ENCODE data around the gene MRGPRX1.
"Not testable (repeated sequence)": the region's sequence is repeated elsewhere in the genome, so short reads cannot be mapped to it uniquely, and the experiment has no call there.

MRGPRX1 gene

DNA sequence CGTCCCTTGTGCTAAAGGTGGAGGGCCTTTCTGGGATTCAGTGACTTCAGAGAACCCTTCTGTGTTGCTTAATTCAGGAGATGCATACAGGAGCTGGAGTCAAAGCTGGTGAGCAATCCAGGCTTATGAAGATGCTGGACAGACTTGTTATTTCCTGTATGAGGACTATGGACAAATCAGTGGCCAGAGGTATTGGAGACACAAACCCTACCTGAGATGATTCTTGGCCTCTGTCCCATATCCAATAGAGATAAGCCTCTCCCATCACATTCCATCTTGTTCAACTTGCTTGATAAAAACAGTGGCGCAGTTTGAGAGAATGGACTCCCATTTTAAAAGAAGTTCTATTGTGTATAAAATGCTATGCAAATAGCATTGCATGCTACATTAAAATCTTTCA is at the start of gene MRGPRX1:
Gene MRGPRX1, minus strand, starts transcription at position 101 of the 400 bp plus-strand sequence. CDS start 4,630 bp downstream, outside the sequence.
- no peak for FAIRE-seq

DNA sequence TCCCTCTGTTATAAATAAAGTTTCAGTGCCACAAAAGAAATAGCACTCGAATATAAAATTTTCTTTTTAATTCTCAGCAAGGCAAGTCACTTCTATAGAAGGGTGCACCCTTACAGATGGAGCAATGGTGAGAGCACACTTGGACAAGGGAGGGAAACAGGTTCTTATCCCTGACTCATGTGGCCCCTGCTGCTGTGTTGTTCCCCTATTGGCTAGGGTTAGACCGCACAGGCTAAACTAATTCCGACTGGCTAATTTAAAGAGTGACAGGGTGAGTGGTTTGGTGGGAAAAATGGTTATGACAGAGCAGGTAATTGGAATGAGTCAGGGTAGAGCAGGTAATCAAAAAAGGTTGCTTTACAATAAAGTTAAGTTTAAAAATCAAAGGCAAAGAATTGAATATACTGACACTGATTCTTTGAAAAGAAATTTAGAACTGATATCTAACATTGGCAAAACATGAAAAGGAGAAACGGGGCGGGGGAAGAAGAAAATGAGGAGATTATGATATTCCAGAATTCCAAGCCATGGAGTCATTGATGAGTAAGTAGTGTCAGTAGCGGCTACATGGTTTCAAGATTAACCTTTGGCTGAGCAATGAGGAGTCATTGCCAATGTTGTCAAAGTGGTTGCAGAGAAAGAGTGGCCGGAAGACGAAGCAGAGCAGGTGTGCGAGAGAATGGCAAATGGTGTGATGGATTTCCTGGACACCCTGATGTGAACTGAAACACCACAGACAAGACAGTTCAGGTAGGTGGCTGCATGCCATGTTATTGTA is 48.4 kb upstream of the MRGPRX1 start:
- FAIRE-seq: no peak

DNA sequence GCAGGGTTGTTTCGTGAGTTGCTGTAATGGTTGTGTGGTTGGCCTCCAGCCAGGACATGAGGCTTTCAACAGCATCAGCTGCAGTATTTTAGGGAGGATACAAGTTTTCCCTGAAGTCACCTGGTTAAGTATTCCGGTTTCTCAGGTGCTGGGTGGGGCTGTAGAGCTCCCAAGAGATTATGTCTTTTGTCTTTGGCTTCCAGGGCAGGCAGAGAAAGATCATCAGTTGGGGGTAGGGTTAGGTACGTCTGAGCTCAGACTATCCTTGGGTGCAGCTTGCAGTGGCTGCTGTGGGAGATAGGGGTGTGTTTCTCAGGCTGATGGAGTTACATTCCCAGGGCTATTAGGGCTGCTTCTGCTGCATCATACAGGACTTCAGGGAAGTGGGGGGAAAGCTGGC is 47.5 kb upstream of the MRGPRX1 start:
- FAIRE-seq: no peak

DNA sequence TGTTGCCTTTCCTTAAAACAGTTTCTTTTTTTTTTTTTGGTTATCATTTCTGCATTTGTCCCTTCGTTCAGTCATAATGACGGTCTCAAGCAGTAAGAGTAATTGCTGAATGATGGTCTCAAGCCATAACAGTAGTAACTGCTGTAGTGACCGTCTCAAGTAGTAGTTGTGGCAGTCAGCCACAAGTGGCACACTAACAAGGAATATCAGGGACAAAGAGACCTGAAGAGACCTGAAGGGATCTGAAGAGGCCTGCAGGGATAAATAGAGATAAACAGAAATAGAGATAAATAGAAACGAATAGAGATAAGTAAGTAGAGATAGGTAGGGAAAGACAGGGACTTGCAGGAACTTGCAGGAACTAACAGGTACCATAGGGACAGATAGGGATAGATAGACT is 42.7 kb upstream of the MRGPRX1 start:
- FAIRE-seq: no peak

DNA sequence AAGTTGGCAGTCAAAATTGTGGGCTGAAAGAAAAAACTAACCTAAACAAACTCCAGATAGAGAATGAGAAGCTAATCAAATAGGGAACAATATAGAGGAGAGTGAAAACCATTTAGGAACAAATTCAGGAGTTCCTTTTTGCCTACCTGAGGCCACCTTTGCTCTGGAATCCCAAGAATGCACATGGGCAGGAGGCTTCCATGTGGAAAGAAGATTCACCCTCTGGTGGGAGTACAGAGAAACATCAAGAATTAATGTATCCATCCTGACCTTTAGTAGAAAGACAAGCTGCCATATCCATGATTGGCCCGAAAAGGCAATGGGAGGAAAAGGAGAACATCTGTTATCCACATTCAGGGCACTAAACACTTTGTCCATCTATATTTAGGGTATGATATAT is 35.0 kb upstream of the MRGPRX1 start:
- FAIRE-seq: no peak

DNA sequence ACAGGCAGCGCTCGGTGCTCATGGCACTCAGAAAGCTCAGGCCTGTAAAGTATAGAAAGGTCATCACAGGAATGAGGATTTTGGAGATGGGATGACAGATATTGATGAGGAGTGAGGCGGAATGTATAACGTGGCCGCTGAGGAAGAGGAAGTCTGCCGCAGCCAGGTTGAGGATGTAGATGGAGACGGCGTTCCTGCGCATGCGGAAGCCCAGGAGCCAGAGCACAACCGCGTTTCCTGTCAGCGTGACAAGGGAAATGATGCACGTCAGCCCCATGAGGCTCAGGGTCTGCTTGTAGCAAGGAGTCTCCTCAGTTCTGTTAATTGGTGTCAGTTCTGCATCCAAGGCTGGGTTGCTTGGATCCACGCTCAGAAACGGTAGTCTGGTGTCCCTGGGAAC is 33.1 kb upstream of the MRGPRX1 start:
- no peak for FAIRE-seq

DNA sequence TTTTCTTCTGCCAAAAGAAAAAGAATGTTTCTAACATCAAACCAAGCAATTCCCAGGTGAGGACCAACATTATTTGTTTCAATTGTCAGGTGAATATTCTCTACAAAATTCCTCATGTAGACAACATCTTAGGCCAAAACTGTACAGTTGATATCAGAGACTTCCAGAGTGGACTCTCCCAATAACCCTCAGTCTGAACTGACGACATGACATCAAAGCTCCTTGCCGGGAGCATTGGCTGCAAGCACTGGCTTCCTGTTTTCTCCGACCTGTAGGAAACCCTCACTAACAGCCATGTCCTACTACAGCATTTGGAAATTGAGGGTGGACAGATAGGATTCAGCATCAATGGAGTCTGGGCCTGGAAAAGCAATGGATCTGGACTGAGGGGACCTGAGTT is 30.5 kb upstream of the MRGPRX1 start:
- FAIRE-seq: no peak

DNA sequence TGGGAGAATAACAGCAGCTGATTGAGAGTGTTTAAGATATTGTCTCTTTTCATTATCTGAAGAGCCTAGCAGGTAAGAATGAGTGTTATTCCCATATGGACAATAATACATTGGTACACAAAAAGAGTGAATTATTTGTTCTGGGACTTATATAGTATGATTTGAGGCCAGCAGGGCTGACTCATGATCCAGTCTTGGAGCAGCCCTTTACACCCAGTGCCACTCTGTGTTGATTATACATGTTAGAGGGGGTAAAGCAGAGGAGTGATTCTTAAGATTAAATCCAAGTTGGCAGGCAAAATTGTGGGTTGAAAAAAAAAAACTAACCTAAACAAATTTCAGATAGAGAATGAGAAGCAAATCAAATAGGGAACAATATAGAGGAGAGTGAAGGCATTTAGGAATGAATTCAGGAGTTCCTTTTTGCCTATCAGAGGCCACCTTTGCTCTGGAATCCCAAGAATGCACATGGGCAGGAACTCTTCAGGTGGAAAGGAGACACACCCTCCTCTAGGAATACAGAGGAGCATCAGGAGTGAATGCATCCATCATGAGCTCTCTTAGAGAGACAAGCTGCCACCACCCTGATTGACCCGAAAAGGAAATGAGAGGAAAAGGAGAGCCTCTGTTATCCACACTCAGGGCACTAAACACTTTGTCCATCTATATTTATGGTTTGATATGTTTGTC is 19.2 kb upstream of the MRGPRX1 start:
- no peak for FAIRE-seq

DNA sequence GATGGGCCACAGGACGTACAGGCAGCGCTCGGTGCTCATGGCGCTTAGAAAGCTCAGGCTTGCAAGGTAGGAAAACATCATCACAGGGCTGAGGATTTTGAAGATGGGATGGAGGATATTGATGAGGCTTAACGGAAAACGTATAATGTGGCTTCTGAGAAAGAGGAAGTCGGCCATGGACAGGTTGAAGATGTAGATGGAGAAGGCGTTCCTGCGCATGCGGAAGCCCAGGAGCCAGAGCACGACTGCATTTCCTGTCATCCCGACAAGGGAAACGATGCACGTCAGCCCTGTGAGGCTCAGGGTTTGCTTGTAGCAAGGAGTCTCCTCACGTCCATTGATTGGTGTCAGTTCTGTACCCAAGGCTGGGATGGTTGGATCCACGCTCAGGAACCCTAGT is 17.4 kb upstream of the MRGPRX1 start:
- FAIRE-seq: no peak

DNA sequence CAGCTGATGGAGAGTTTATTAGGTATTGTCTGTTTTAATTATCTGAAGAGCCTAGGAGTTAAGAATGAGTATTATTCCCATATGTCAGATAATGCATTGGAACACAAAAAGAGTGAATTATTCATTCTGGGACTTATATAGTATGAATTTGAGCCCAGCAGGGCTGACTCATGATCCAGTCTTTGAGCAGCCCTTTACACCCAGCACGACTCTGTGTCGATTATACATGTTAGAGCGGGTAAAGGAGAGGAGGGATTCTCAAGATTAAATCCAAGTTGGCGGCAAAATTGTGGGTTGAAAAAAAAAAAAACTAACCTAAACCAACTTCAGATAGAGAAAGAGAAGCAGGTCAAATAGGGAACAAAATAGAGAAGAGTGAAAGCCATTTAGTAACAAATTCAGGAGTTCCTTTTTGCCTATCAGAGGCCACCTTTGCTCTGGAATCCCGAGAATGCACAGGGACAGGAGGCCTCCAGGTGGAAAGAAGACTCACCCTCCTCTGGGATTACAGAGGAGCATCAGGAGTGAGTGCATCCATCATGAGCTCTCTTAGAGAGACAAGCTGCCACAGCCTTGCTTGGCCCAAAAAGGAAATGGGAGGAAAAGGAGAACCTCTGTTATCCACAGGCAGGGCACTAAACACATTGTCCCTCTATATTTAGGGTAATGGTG is 3.1 kb downstream of the MRGPRX1 start:
- no peak for FAIRE-seq

DNA sequence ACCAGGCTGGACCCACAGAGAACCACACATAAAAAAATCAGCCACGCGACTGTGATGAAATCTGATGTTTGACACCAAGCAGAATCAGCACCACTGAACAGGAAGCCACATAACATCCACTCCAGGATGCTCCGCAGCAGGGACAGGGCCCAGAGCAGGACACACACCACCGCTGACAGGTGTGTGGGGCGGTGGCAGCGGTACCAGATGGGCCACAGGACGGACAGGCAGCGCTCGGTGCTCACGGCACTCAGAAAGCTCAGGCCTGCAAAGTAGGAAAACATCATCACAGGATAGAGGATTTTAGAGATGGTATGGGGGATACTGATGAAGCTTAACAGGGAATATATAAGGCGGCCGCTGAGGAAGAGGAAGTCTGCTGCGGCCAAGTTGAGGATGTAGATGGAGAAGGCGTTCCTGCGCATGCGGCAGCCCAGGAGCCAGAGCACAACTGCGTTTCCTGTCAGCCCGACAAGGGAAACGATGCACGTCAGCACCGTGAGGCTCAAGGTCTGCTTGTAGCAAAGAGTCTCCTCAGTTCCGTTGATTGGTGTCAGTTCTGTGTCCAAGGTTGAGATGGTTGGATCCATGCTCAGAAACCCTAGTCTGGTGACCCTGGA is 4.9 kb downstream of the MRGPRX1 start:
- no peak for FAIRE-seq

DNA sequence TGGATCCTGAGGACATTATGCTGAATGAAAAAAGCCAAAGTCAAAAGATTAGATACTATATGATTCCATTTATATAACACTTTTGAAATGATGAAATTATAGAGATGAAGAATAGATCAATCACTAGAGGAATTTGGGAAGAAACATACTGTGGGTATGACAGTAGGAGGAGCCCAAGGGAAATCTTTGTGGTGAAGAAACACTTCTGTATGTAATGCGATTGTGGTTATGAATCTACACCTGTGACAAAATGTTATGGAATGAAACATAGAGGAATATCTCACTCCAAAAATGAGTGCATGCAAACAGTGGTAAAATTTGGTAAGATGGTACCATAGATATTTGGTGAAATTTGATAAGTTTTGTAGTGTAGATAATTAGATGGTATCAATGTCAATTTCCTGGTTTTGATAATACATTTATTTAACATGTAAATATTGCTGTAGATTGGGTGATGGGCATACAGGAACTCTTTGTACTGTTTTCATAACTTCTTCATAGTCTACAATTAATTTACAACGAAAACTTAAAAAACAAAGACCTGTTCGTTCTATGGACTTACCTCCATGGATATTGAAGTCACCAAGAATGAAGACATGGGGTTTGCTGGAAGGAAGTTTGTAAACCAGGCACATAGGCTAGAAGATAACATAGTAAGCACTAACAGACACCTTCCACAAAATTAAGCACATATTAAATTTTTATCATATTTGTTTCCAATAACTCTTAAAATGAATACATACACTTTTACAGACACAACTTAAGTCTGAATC is 11.5 kb downstream of the MRGPRX1 start:
- no peak for FAIRE-seq

DNA sequence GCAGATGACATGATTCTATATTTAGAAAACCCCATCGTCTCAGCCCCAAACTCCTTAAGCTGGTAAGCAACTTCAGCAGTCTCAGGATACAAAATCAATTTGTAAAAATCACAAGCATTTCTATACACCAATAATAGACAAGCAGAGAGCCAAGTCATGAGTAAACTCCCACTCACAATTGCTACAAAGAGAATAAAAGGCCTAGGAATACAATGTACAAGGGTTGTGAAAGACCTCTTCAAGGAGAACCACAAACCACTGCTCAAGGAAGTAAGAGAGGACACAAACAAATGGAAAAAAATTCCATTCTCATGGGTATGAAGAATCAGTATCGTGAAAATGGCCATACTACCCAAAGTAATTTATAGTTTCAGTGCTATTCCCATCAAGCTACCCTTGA is 13.8 kb downstream of the MRGPRX1 start:
- not testable (repeated sequence) for FAIRE-seq

DNA sequence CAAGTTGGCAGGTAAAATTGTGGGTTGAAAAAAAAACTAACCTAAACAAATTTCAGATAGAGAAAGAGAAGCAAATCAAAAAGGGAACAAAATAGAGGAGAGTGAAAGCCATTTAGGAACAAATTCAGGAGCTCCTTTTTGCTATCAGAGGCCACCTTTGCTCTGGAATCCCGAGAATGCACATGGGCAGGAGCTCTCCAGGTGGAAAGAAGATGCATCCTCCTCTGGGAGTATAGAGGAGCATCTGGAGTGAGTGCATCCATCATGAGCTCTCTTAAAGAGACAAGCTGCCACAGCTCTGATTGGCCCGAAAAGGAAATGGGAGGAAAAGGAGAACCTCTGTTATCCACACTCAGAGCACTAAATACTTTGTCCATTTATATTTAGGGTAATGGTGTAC is 26.3 kb downstream of the MRGPRX1 start:
- no peak for FAIRE-seq

DNA sequence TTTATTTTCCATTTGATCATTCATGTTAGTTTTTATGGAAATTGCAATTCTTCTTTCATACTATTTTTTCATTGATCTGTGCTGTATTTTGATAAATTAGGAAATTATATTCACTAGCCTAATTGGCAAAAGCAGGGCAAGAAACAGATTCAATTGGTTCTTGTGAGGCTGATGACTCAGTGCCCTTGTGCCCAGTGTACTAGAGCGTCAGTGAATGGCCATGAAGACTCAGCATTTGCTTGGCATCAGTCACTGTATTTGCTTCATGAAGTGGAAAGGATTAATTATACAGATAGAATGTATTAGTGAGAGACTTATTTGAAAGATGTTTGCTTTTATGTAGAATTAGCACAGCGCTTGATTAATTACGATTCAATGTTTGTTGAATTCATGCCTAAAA is 31.8 kb downstream of the MRGPRX1 start:
- no peak for FAIRE-seq

DNA sequence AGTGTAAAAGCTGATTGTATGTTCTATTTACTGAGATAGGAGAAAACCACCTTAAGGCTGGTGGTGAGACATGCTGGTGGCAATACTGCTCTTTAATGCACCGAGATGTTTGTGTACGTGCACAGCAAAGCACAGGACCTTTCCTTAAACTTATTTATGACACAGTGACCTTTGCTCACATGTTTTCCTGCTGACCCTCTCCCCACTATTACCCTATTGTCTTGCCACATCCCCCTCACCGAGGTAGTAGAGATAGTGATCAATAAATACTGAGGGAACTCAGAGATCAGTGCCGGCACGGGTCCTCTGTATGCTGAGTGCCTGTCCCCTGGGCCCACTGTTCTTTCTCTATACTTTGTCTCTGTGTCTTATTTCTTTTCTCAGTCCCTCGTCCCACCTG is 38.6 kb downstream of the MRGPRX1 start:
- not testable (repeated sequence) for FAIRE-seq

DNA sequence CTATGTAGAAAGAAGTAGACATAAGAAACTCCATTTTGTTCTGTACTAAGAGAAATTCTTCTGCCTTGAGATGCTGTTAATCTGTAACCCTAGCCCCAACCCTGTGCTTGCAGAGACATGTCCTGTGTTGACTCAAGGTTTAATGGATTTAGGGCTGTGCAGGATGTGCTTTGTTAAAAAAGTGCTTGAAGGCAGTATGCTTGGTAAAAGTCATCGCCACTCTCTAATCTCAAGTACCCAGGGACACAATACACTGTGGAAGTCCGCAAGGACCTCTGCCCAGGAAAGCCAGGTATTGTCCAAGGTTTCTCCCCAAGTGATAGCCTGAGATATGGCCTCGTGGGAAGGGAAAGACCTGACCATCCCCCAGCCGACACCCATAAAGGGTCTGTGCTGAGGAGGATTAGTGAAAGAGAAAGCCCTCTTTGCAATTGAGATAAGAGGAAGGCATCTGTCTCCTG is 39.0 kb downstream of the MRGPRX1 start:
- not testable (repeated sequence) for FAIRE-seq

DNA sequence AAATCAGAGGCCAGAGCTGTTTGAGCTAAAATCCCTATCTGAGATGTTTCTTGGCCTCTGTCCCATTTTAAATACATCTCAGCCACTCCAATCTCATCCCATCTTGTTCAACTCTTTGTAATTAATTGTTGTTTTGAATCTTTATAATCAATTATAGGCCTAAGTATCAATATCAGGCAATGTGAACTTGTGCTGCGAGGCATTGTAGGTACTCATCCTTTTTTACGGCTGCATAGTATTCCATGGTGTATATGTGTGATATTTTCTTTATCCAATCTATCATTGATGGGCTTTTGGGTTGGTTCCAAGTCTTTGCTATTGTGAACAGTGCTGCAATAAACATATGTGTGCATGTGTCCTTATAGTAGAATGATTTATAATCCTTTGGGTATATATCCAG is 47.5 kb downstream of the MRGPRX1 start:
- not testable (repeated sequence) for FAIRE-seq

DNA sequence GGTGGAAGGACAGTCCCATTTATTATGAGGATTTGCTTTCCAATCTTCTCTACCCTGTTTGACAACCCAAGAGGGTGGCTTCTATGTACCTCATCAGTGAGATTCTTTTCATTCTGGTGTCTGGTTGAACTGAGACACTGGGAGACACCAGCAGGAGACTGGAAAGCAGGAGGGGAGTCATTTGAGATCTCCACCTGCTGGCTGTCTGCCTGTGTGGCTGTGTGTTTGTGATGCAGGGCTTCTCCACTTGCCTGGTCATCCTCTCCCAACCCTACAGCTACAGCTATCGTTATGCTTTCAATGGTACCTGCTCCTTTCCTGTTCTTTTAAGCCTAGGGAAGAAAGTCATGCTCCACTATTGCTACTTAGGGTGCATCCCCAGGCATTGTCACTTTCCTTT is 48.6 kb downstream of the MRGPRX1 start:
- FAIRE-seq: no peak
